Measurements from ENCODE around the gene PTGR3. TPM values are rescaled to one million over a fixed set of nuclear protein-coding genes. Genes with fewer than 3 reads are reported as not detected.
A peak's percentile ranks its signal among the peaks of the same experiment; 100 is the strongest.

The PTGR3 gene
- total and polyA plus RNA-seq, 2 of the 8 experiments (the other 6 are each of a cell fraction or from before 2014, with no cell fraction given), result 2.0 to 3.6 TPM

- H4K91ac ChIP-seq (replicated peaks; ENCODE audit: insufficient read length, low read length), result no peak overlapping the region
- H3K27me3 ChIP-seq (replicated peaks in 1 of 4; ENCODE audit: control insufficient read depth in 3 of 4, extremely low read depth in 1 of 4, insufficient read depth in 3 of 4, low read length in 3 of 4), result peaks cover 36 to 65% (median 57%) of the 10 kb centered on the region in 4 experiments
- H2BK20ac ChIP-seq (ENCODE audit: low read length), result no peak overlapping the region
- H3K23ac ChIP-seq (ENCODE audit: insufficient read length), result no peak overlapping the region
- no peaks in the 10 kb centered on the region for H3K9me3 ChIP-seq (ENCODE audit: insufficient read depth in 2 of 2, low read depth in 1 of 2, low read length in 1 of 2)
- H3K23me2 ChIP-seq (ENCODE audit: low read depth, low read length), result peaks cover 24% of the 10 kb centered on the region
- no peak overlapping the region for H2BK5ac ChIP-seq (ENCODE audit: low read depth, low read length)
- WGBS, 2 experiments (ENCODE audit: extremely low coverage in 1 of 2, insufficient coverage in 1 of 2, insufficient read length in 1 of 2, insufficient replicate concordance in 2 of 2, low coverage in 1 of 2, low lambda C conversion rate in 2 of 2, missing lambda C conversion rate in 1 of 2), result 2% methylated on average over 20 of the region's 64 CpGs; no CpG with 5 or more reads in 1 of the 2 experiments
- no peak overlapping the region for H3K27ac ChIP-seq (ENCODE audit: low read depth, low read length)
- peaks cover 9 to 13% of the 10 kb centered on the region in 2 experiments for H4K20me1 ChIP-seq (replicated peaks in 1 of 2; ENCODE audit: control insufficient read depth in 1 of 2, insufficient read depth in 2 of 2, low read length in 2 of 2)
- H2BK120ac ChIP-seq (replicated peaks; ENCODE audit: low read depth, low read length), result no peak overlapping the region
- H2AK5ac ChIP-seq (ENCODE audit: low read depth, low read length), result no peak overlapping the region
- peak overlapping the region; percentile 48 to 70 (median 57) for H3K4me3 ChIP-seq (ENCODE audit: extremely low read depth in 1 of 4, insufficient read depth in 2 of 4, low read depth in 3 of 4, low read length in 4 of 4)
- H3K79me1 ChIP-seq (ENCODE audit: low read depth, low read length), result no peaks in the 10 kb centered on the region
- H3K9ac ChIP-seq (replicated peaks in 1 of 4; ENCODE audit: extremely low read depth in 1 of 4, low read depth in 3 of 4, low read length in 3 of 4), result peak overlapping the region in 1 of 4 experiments; percentile 60; a peak in 1 of 7 replicates
- H2BK12ac ChIP-seq (ENCODE audit: low read depth, low read length), result no peak overlapping the region
- H3K4me2 ChIP-seq (ENCODE audit: insufficient read depth in 1 of 2, low read depth in 2 of 2, low read length in 2 of 2), result peak overlapping the region; percentile 88 to 94
- peak overlapping the region; percentile 57; the same call in 1 of the 2 replicates for H4K8ac ChIP-seq (ENCODE audit: extremely low read depth, insufficient read depth, low read length)
- H3K79me2 ChIP-seq (ENCODE audit: control insufficient read depth in 1 of 2, insufficient read depth in 2 of 2, low read length in 2 of 2), result no peaks in the 10 kb centered on the region
- no peak for FAIRE-seq
- H3K4ac ChIP-seq (replicated peaks; ENCODE audit: insufficient read length, low read depth, low read length), result no peak overlapping the region
- no peaks in the 10 kb centered on the region for H3K36me3 ChIP-seq (ENCODE audit: control insufficient read depth in 2 of 4, insufficient read depth in 4 of 4, low read length in 3 of 4)
- H3K4me1 ChIP-seq (replicated peaks in 1 of 4; ENCODE audit: control insufficient read depth in 3 of 4, insufficient read depth in 4 of 4, low read length in 3 of 4), result peaks cover 9 to 23% (median 15%) of the 10 kb centered on the region in 4 experiments
- H4K5ac ChIP-seq (ENCODE audit: insufficient read length, low read depth, low read length), result no peak overlapping the region
- H3K18ac ChIP-seq (ENCODE audit: extremely low read depth, low read length), result no peak overlapping the region
- no peak for DNase-seq (ENCODE audit: low read depth in 1 of 2, low spot score in 2 of 2)
- CTCF ChIA-PET (ENCODE audit: partially characterized antibody), result interaction anchor here (1.0 kb wide), 1 partner anchor 38 kb away, joined by 3 read pairs; no protein-coding TSS in a partner anchor
- POLR2A ChIA-PET (ENCODE audit: partially characterized antibody), result no interaction called here
- no peak overlapping the region for H2BK15ac ChIP-seq (ENCODE audit: low read length)
- H3K56ac ChIP-seq (replicated peaks; ENCODE audit: insufficient read length, low read depth, low read length), result no peak overlapping the region
- no peak overlapping the region for H2AFZ ChIP-seq (ENCODE audit: low read length)
- no peak overlapping the region for H3K14ac ChIP-seq (ENCODE audit: insufficient read length)
- TF ChIP-seq SIRT6 (IDR thresholded peaks at IDR 0.05; ENCODE audit: low read length), result no peak
- peak; percentile 42 for TF ChIP-seq RNF2 (IDR thresholded peaks at IDR 0.05; ENCODE audit: borderline replicate concordance, low read depth, low read length, missing control alignments, poor library complexity, severe bottlenecking)
- TF ChIP-seq KDM5A (IDR thresholded peaks at IDR 0.05; ENCODE audit: low read length), result no peak
- no peak for TF ChIP-seq GTF2F1 (IDR thresholded peaks at IDR 0.05; ENCODE audit: borderline replicate concordance, low read depth, low read length)
- no peak for TF ChIP-seq TAF1 (IDR thresholded peaks at IDR 0.05; ENCODE audit: low read depth, low read length)
- no peak for TF ChIP-seq ATF3 (IDR thresholded peaks at IDR 0.05; ENCODE audit: insufficient read depth, low read depth, low read length)
- no peak for TF ChIP-seq CHD1 (IDR thresholded peaks at IDR 0.05; ENCODE audit: low read depth, low read length)
- TF ChIP-seq ASH2L (IDR thresholded peaks at IDR 0.05; ENCODE audit: low read length), result peak; percentile 20
- TF ChIP-seq SP1 (IDR thresholded peaks at IDR 0.05; ENCODE audit: low read depth, low read length), result no peak
- no peak for TF ChIP-seq RAD21 (IDR thresholded peaks at IDR 0.05 in 1 of 2, conservative IDR thresholded peaks at IDR 0.05 in 1 of 2; ENCODE audit: low read depth in 2 of 2, low read length in 2 of 2)
- TF ChIP-seq SUZ12 (IDR thresholded peaks at IDR 0.05; ENCODE audit: low read length), result peak; percentile 73
- TF ChIP-seq GABPA (IDR thresholded peaks at IDR 0.05; ENCODE audit: borderline replicate concordance, insufficient read depth, low read length), result no peak
Measured at GRCh38 chr18:75211002-75211621, 2.2 kb upstream of the PTGR3 start.

Measured in H1 (cell line).